RKO (cell line): ENCODE data around the gene RAB6B.

ENCODE experiments used
- DNase-seq: peaks from one replicate; pipeline ENCODE4 v3.0.0-alpha.2; 2016; ENCODE audit warnings: low spot score

Gene RAB6B

DNA sequence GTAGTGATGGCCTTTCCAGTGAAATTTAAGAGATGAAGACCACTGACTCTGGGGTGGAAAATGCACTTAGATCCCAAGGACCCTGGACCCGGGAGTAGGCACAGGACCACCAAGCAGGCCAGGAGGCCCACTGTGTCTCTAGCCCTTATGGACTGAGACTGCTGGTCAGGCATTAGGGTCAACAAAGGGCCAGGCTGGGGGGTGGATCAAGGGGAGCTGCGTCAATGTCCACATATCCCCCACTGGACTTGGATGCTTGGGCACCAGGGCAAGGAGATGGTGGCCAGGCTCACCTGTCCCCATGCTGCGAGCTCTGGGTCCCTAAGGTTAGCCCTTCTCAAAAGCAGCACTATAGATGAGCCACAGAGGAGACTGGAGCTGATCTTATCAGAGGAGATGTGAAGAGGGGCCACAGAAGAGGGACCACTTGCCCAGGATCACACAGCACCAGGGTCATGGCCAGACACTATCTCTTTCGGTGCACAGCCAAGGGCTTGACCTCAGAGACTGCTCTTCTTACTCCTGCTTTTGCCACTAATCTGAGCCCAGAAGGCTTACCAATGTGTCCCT, 14.7 kb downstream of the RAB6B start:
- no peak for DNase-seq

DNA sequence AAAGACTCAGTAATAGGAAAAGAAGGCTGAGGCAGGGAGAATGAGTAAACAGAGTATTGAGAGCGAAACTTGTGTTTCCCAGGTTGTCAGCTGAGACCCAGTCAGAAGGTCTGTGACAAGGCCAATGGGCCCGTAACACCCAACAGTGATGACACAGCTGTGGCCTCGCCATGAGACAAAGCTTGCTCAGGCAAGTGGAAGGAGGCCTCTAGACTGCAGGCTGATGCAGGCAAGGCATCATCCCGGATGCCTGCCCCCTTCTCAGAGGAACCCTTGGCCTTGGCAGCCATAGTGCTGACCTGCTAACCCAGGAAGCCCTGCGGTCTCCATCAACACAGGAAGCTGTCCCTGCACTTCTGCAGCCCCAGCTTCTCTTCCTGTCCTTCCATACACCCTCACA, 15.4 kb downstream of the RAB6B start:
- DNase-seq, result no peak

- DNase-seq, result no peak
Observed at GRCh38 chr3:133878518-133878917, 17.2 kb downstream of the RAB6B start.

- no peak for DNase-seq
Observed at GRCh38 chr3:133877221-133877620, 18.5 kb downstream of the RAB6B start.

- DNase-seq, result no peak
Observed at GRCh38 chr3:133874761-133875438, 20.8 kb downstream of the RAB6B start.

- peak; percentile 32 for DNase-seq
Observed at GRCh38 chr3:133874344-133874743, 21.3 kb downstream of the RAB6B start.

DNA sequence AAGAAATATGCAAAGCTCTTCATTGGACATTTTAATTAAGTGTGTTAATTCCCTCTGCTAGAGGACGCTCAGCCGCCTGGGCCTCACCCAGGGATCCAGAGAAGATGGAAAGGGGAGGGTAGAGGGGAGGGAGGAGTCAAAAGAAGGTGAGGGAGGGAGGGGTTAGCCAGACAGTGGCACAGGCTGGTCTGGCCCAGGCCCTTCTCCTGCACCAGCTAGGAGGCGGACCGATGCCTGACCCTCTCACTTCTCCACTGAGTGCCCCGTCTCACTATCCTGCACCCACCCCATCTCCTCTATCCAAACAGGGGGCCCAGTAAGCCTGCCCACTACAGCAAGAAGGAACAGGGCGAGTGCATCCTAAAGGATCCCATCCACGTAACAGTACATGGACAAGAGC, 22.9 kb downstream of the RAB6B start:
- no peak for DNase-seq

GRCh38 chr3:133872161-133872560, 23.5 kb downstream of the RAB6B start:
- no peak for DNase-seq

DNA sequence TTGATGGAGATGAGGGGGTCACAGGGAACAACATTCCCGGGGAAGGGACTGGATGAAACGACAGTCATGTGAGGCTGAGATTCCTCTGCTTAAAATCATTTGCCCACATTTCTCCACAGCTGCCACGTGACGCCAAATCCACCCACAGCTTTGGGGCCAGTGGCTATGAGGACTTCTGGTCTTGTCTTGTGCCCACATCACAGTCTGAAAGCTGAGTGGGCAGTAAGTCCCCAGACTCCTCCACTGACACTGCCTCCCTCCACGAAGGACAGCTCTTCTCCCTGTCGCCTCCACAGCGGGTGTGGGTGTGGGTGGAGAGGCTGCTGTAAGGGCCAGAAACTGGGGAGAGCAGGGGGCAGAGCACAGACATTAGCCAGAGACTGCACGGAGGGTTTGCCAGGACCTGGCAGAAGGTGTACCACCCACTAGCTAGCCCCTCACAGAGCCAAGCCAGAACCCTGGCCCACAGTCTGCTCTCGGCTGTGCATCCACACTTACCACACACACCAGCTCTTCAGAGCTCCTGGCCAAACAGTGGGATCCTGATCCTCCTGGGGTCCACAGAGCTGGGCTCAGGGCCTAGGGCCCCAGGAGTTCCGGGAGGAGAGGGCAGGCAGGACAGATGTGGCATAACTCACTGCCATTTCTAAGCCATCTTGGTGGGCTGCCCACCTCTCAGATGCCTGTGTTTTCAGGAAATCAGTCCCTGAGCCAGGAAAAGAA, 24.2 kb downstream of the RAB6B start:
- no peak for DNase-seq

GRCh38 chr3:133870822-133871221, 24.9 kb downstream of the RAB6B start:
- no peak for DNase-seq

DNA sequence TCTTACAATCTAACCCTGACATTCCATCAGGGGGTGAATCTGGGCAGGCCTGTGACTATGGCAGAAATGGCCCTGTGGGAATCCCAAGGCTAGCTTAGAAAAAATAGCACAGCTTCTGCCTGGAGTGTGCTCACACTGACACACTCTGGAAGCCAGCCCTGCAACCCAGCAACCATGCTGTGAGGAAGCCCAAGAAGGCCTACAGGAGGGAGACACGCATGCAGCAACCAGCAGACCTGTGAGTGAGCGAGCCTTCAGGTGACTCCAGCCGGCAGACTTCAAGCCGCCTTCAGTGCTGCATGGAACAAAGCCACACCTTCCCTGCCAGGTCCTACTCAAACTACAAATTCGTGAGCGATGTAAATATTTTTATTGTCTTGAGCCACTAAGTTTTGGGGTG, 26.1 kb downstream of the RAB6B start:
- no peak for DNase-seq

DNA sequence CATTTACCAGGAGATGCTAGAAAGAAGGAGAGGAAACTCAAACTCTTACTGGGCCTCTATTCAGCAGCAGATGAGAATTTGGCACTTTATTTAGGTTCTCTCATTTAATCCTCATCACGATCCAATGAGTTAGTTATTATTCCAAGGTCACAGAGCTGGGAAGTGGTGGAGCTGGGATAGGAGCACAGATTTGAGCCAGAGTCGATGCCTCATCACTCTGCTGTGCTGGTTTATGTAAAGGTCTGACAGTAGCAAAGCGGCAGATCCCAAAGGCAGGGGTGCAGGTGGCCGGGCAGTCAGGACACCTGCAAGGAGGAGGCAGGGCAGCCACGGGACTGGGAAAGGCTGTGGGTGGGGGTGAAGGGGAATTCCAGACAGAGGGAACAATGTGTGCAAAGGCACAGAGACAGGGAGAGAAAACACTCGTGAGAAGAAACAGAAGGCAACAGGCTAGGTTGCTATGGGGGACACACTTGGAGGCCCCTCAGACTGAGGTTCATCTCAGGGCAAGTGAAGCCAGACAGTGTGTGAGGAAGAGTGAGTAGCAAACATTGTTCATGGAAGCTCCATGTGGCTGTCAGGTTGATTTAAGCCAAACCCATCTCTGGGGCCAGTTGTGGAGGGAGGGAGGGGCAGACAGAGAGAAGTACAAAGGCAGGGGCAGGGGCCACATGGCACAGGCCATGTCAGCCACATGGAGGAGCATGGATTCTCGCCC, 26.8 kb downstream of the RAB6B start:
- no peak for DNase-seq

GRCh38 chr3:133868186-133868585, 27.5 kb downstream of the RAB6B start:
- no peak for DNase-seq

DNA sequence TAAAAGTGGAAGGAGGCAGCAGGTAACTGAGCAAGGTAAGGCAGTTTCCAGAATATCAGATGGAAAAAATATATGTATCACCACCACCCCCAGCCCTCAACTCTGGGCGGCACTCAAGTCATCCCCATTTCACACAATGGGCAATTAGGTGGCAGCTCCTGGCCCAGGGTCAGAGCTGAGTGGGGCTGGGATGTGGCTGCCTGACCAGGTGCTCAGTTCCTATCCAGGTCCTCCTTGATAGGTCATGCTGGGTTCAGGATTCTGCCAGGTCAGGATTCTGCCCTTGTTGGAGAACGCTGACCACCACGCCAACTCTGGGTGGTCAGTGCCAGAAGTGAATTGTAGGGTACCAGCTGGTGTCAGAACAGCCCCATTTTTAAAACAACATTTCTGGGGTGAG, 29.5 kb downstream of the RAB6B start:
- no peak for DNase-seq

DNA sequence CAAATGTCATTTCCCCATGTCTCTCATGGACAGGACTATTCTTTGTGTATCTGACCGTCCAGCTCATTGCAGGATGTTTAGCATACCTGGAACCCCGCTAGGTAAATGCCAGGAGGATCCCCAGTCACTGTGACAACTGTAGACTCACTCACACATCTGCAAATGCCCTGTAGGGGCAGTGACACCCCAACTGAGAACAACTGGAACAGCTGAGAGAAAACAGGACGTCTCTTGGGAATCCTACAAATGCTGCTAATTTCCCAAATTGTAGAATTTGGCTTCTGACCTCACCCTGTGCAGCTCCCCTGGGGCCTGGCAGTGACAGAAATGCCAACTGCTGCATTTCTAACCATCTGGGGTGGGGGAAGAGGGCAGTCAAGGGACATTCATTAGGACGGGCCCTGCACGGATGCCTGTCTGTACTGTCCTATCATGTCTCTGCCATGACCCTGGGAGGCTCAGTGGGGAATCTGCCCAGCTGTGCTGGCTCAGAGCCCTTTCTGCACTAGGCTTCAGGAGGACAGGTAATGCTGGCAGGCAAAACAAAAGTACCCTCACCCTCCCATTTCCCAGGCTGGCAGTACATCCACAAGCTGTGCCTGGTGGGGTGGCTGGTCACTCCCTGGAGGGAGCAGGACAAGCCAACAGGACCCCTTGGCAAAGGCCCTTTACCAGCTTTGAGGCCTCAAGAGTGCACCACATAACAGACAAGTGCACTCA, 30.4 kb downstream of the RAB6B start:
- DNase-seq, result no peak

GRCh38 chr3:133864616-133865015, 31.1 kb downstream of the RAB6B start:
- no peak for DNase-seq

DNA sequence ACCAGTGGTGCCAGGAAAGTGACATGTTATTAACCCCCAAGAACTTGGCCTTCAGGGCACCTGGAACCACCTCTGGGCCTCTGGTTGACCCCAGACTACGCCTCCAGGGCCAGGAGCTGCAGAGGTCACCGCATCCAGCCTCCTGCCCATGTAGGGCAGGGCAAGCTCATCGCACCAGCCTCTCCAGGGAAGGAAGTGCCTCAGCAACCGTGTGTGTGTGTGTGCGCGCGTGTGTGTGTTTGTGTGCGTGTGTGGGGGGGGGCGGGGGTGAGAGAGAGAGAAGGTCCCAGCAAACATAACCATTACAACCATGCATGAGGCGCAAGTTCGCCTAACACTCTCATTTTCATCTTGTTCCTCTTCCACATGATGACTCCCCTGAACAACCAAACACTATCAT, 31.8 kb downstream of the RAB6B start:
- DNase-seq, result no peak

DNA sequence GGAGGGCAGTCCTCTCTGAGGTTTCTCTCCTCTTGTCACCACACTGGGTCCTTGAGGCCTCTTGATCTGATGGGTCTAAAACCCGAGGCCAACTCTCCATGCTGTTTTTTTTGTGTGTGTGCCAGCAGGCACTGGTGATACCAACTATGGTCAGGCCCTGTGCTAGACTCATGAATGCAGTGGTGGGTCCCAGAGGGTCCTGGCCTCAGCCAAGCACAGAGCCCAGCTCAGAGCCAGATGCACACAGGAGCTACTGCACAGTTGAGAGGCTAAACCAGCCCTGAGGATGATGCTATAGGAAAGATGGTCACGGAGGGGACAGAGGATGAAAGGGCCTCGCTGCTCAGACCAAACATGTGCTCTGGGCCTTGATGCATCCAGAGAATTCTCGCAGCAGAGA, 33.5 kb downstream of the RAB6B start:
- no peak for DNase-seq

GRCh38 chr3:133860519-133860918, 35.2 kb downstream of the RAB6B start:
- DNase-seq, result no peak

- no peak for DNase-seq
Observed at GRCh38 chr3:133859381-133860234, 36.1 kb downstream of the RAB6B start.

- DNase-seq, result no peak
Observed at GRCh38 chr3:133857767-133858166, 37.9 kb downstream of the RAB6B start.
